Naive thymus-derived CD4-positive, alpha-beta T cell (primary cell): ENCODE results near the gene TAS2R40. TPM values are rescaled to one million over a fixed set of nuclear protein-coding genes. Genes with fewer than 3 reads are reported as not detected.

ENCODE experiments used
- ATAC-seq: fragments of 150-1000 bp; cut with Tn5 transposase; 2 replicates; pipeline ENCODE4 v1.10.0; 2021; ENCODE audit warnings: mild to moderate bottlenecking, moderate library complexity
- CTCF ChIA-PET: fragments of 350-600 bp; sonication (Branson Sonifier 250); formaldehyde crosslinking; loops from one replicate; lab custom pipeline; 2021; ENCODE audit warnings: antibody characterized with exemption; lab: Charles Lee
- POLR2A ChIA-PET: fragments of 350-600 bp; sonication (Branson Sonifier 250); formaldehyde crosslinking; loops from one replicate; lab custom pipeline; 2021; ENCODE audit warnings: antibody characterized with exemption, inconsistent platforms; lab: Charles Lee
- DNase-seq, 9 donors: peaks; one replicate each; pipeline versions ENCODE4 v3.0.0 to v3.0.0-alpha.2; 2020 to 2022; ENCODE audit warnings: mixed read lengths in 1 of 9
- H3K27ac ChIP-seq: one replicate; pipeline ENCODE4 v1.7.0; 2013; ENCODE audit warnings: mild to moderate bottlenecking, low read depth, low read length, moderate library complexity
- H3K27me3 ChIP-seq, 2 donors: one replicate each; pipeline ENCODE4 v1.7.0; 2013; ENCODE audit warnings: low read length in 2 of 2, mild to moderate bottlenecking in 2 of 2, moderate library complexity in 2 of 2; ENCODE audit not compliant: control insufficient read depth in 2 of 2, insufficient read depth in 2 of 2
- H3K36me3 ChIP-seq, 3 experiments: 1 replicate in 2 of 3; 2 replicates in 1 of 3; pipeline ENCODE4 v1.7.0; 2013; ENCODE audit warnings: low read length in 3 of 3, mild to moderate bottlenecking in 3 of 3, moderate library complexity in 1 of 3; ENCODE audit not compliant: insufficient read depth in 3 of 3, control insufficient read depth in 2 of 3
- H3K4me1 ChIP-seq, 2 donors: one replicate each; pipeline ENCODE4 v1.7.0; 2013; ENCODE audit warnings: low read length in 2 of 2, mild to moderate bottlenecking in 2 of 2, moderate library complexity in 1 of 2; ENCODE audit not compliant: control insufficient read depth in 2 of 2, insufficient read depth in 2 of 2
- H3K4me3 ChIP-seq: 2 replicates; pipeline ENCODE4 v1.7.0; 2013; ENCODE audit warnings: mild to moderate bottlenecking, low read length
- H3K9me3 ChIP-seq, 3 experiments: 1 replicate in 2 of 3; 2 replicates in 1 of 3; pipeline ENCODE4 v1.7.0; 2013; ENCODE audit warnings: low read length in 3 of 3; ENCODE audit not compliant: control insufficient read depth in 2 of 3
- H3K27ac Mint-ChIP-seq, 9 donors: one replicate each; pipeline ENCODE4 v1.8.0; 2020 to 2022; ENCODE audit warnings: mixed read lengths in 9 of 9, mild to moderate bottlenecking in 8 of 9, moderate library complexity in 5 of 9, inconsistent platforms in 2 of 9
- H3K27me3 Mint-ChIP-seq, 5 donors: one replicate each; pipeline ENCODE4 v1.8.0; 2021 to 2022; ENCODE audit warnings: mixed read lengths in 5 of 5, mild to moderate bottlenecking in 1 of 5
- H3K36me3 Mint-ChIP-seq, 5 donors: one replicate each; pipeline ENCODE4 v1.8.0; 2020 to 2022; ENCODE audit warnings: mixed read lengths in 5 of 5, mild to moderate bottlenecking in 3 of 5, inconsistent platforms in 1 of 5
- H3K4me1 Mint-ChIP-seq, 7 donors: one replicate each; pipeline ENCODE4 v1.8.0; 2020 to 2022; ENCODE audit warnings: mixed read lengths in 7 of 7, mild to moderate bottlenecking in 3 of 7, inconsistent platforms in 1 of 7
- H3K4me3 Mint-ChIP-seq, 10 donors: one replicate each; pipeline ENCODE4 v1.8.0; 2020 to 2022; ENCODE audit warnings: mild to moderate bottlenecking in 10 of 10, mixed read lengths in 10 of 10, moderate library complexity in 6 of 10, inconsistent platforms in 2 of 10
- H3K9me3 Mint-ChIP-seq, 11 donors: one replicate each; pipeline ENCODE4 v1.8.0; 2020 to 2022; ENCODE audit warnings: mixed read lengths in 11 of 11, mild to moderate bottlenecking in 4 of 11, inconsistent platforms in 1 of 11, moderate library complexity in 1 of 11
- intact Hi-C, 2 donors: fragments of 100-400 bp; cut with micrococcal nuclease; formaldehyde crosslinking; loops; one replicate each; pipeline ENCODE4 v1.15.1; 2023
- polyA plus RNA-seq, 2 donors: library from polyadenylated mRNA; unstranded; fragments of 300-500 nt; fragmentation: Illumina TruSeq; gene quantifications; one replicate each; pipeline ENCODE4 v1.2.3, GENCODE V29; 2021
- total RNA-seq, 6 experiments: library from RNA in 5 of 6; stranded (reverse) in 5 of 6; gene quantifications; 1 replicate in 5 of 6; 2 replicates in 1 of 6; pipeline ENCODE4 v1.2.3 and lab custom pipeline; 2021 to 2026

TAS2R40 gene
- total and polyA plus RNA-seq, 7 experiments from 2014 or later = not detected

- no peak overlapping the region for H3K4me3 Mint-ChIP-seq
- H3K9me3 ChIP-seq = no peaks in the 10 kb centered on the region
- no peaks in the 10 kb centered on the region for H3K27me3 ChIP-seq
- no peak for ATAC-seq
- H3K9me3 Mint-ChIP-seq = no peaks in the 10 kb centered on the region
- no peak overlapping the region for H3K27ac ChIP-seq
- H3K4me3 ChIP-seq = no peak overlapping the region
- intact Hi-C loops = loop anchor here (5.0 to 10.0 kb wide), 5 partner anchors 583 to 916 kb away; no protein-coding TSS in a partner anchor
- H3K4me1 ChIP-seq = no peaks in the 10 kb centered on the region
- ChIA-PET POLR2A (no interaction called here), CTCF (interaction anchor here (1.0 to 4.5 kb wide), 4 partner anchors 14 to 214 kb away, joined by 3 to 57 read pairs (median 7); no protein-coding TSS in a partner anchor)
- no peaks in the 10 kb centered on the region for H3K36me3 ChIP-seq
- H3K4me1 Mint-ChIP-seq = no peaks in the 10 kb centered on the region
- H3K27me3 Mint-ChIP-seq = peaks cover 5 to 38% (median 16%) of the 10 kb centered on the region in 5 donors
- no peak overlapping the region for H3K27ac Mint-ChIP-seq
- DNase-seq = no peak
- H3K36me3 Mint-ChIP-seq = no peaks in the 10 kb centered on the region
Measured at GRCh38 chr7:143217806-143218205, 4.0 kb upstream of the TAS2R40 start.

GRCh38 chr7:143221286-143221685 is 551 bp upstream of the TAS2R40 start:
- no peaks in the 10 kb centered on the region for H3K36me3 Mint-ChIP-seq
- no peak for ATAC-seq
- H3K27me3 Mint-ChIP-seq = peaks cover 10 to 55% (median 20%) of the 10 kb centered on the region in 5 donors
- H3K36me3 ChIP-seq = no peaks in the 10 kb centered on the region
- H3K4me1 Mint-ChIP-seq = peaks cover 0 to 9% (median 0%) of the 10 kb centered on the region in 7 donors
- intact Hi-C loops = no loop called here
- no peak overlapping the region for H3K4me3 ChIP-seq
- H3K9me3 ChIP-seq = no peaks in the 10 kb centered on the region
- no peak for DNase-seq
- H3K27ac ChIP-seq = no peak overlapping the region
- no peaks in the 10 kb centered on the region for H3K4me1 ChIP-seq
- ChIA-PET CTCF (interaction anchor here (0.6 to 2.0 kb wide), 6 partner anchors 9 to 213 kb away, joined by 3 to 8 read pairs (median 3); no protein-coding TSS in a partner anchor), POLR2A (interaction anchor here (0.6 kb wide), 1 partner anchor 87 kb away, joined by 3 read pairs; no protein-coding TSS in a partner anchor)
- no peak overlapping the region for H3K27ac Mint-ChIP-seq
- H3K27me3 ChIP-seq = no peaks in the 10 kb centered on the region
- H3K9me3 Mint-ChIP-seq = no peaks in the 10 kb centered on the region
- no peak overlapping the region for H3K4me3 Mint-ChIP-seq

GRCh38 chr7:143222782-143223181 is 945 bp downstream of the TAS2R40 start:
- H3K9me3 ChIP-seq = no peaks in the 10 kb centered on the region
- Mint-ChIP-seq H3K4me1 (peaks cover 0 to 9% (median 0%) of the 10 kb centered on the region in 7 donors), H3K27ac (no peak overlapping the region), H3K36me3 (no peaks in the 10 kb centered on the region), H3K4me3 (no peak overlapping the region), H3K9me3 (no peaks in the 10 kb centered on the region), H3K27me3 (peaks cover 10 to 52% (median 20%) of the 10 kb centered on the region in 5 donors)
- intact Hi-C loops = no loop called here
- H3K36me3 ChIP-seq = no peaks in the 10 kb centered on the region
- ChIA-PET CTCF (interaction anchor here (1.1 to 2.0 kb wide), 2 partner anchors 17 to 213 kb away, joined by 6 to 8 read pairs; no protein-coding TSS in a partner anchor), POLR2A (no interaction called here)
- no peak overlapping the region for H3K27ac ChIP-seq
- DNase-seq = no peak
- peak; percentile 81 for ATAC-seq
- no peaks in the 10 kb centered on the region for H3K27me3 ChIP-seq
- H3K4me3 ChIP-seq = no peak overlapping the region
- H3K4me1 ChIP-seq = no peaks in the 10 kb centered on the region

GRCh38 chr7:143223784-143224183 is 1.9 kb downstream of the TAS2R40 start:
- CTCF ChIA-PET = interaction anchor here (1.0 kb wide), 1 partner anchor 8 kb away, joined by 9 read pairs; no protein-coding TSS in a partner anchor
- Histone ChIP-seq H3K36me3 (no peaks in the 10 kb centered on the region), H3K4me3 (no peak overlapping the region), H3K27me3 (no peaks in the 10 kb centered on the region), H3K4me1 (no peaks in the 10 kb centered on the region), H3K27ac (no peak overlapping the region), H3K9me3 (no peaks in the 10 kb centered on the region)
- DNase-seq (no peak), ATAC-seq (no peak)
- POLR2A ChIA-PET = no interaction called here
- Mint-ChIP-seq H3K4me1 (peaks cover 0 to 9% (median 0%) of the 10 kb centered on the region in 7 donors), H3K4me3 (no peak overlapping the region), H3K36me3 (no peaks in the 10 kb centered on the region), H3K27me3 (peaks cover 10 to 51% (median 20%) of the 10 kb centered on the region in 5 donors), H3K9me3 (no peaks in the 10 kb centered on the region), H3K27ac (no peak overlapping the region)
- intact Hi-C loops = no loop called here

GRCh38 chr7:143225047-143225446 is 3.2 kb downstream of the TAS2R40 start:
- no peak overlapping the region for H3K27ac ChIP-seq
- ATAC-seq (no peak), DNase-seq (no peak)
- H3K27me3 ChIP-seq = peaks cover 0 to 2% of the 10 kb centered on the region in 2 donors
- no peaks in the 10 kb centered on the region for H3K4me1 ChIP-seq
- Mint-ChIP-seq H3K9me3 (no peaks in the 10 kb centered on the region), H3K27me3 (peaks cover 10 to 47% (median 16%) of the 10 kb centered on the region in 5 donors), H3K4me3 (no peak overlapping the region), H3K36me3 (no peaks in the 10 kb centered on the region), H3K4me1 (peaks cover 0 to 9% (median 0%) of the 10 kb centered on the region in 7 donors), H3K27ac (no peak overlapping the region)
- ChIA-PET POLR2A (no interaction called here), CTCF (no interaction called here)
- intact Hi-C loops = no loop called here
- H3K4me3 ChIP-seq = no peak overlapping the region
- H3K9me3 ChIP-seq = no peaks in the 10 kb centered on the region
- no peaks in the 10 kb centered on the region for H3K36me3 ChIP-seq

- ATAC-seq (no peak), DNase-seq (no peak)
- H3K9me3 ChIP-seq = no peaks in the 10 kb centered on the region
- peaks cover 0 to 5% of the 10 kb centered on the region in 2 donors for H3K27me3 ChIP-seq
- CTCF ChIA-PET = no interaction called here
- no peak overlapping the region for H3K4me3 ChIP-seq
- POLR2A ChIA-PET = interaction anchor here (0.7 kb wide), 1 partner anchor 181 kb away, joined by 3 read pairs; no protein-coding TSS in a partner anchor
- H3K27me3 Mint-ChIP-seq = peaks cover 3 to 38% (median 9%) of the 10 kb centered on the region in 5 donors
- peaks cover 0 to 9% (median 0%) of the 10 kb centered on the region in 7 donors for H3K4me1 Mint-ChIP-seq
- H3K27ac ChIP-seq = no peak overlapping the region
- H3K4me3 Mint-ChIP-seq = no peak overlapping the region
- no peaks in the 10 kb centered on the region for H3K36me3 Mint-ChIP-seq
- no peak overlapping the region for H3K27ac Mint-ChIP-seq
- H3K36me3 ChIP-seq = no peaks in the 10 kb centered on the region
- intact Hi-C loops = no loop called here
- no peaks in the 10 kb centered on the region for H3K4me1 ChIP-seq
- no peaks in the 10 kb centered on the region for H3K9me3 Mint-ChIP-seq
Measured at GRCh38 chr7:143227806-143228205, 6.0 kb downstream of the TAS2R40 start.
